ENCODE measurements around the gene PHLDA1. TPM values are rescaled to one million over a fixed set of nuclear protein-coding genes. Genes with fewer than 3 reads are reported as not detected.

The PHLDA1 gene
- total and polyA plus RNA-seq, 9 of the 15 experiments (the other 6 are each of a cell fraction or from before 2014, with no cell fraction given) = 0.15 to 2.9 (median 0.54) TPM

GRCh38 chr12:76037130-76038103, 5.8 kb upstream of the PHLDA1 start:
- ChIA-PET POLR2A (interaction anchor here (0.7 to 1.1 kb wide), 3 partner anchors 11 to 312 kb away, joined by 3 read pairs; no protein-coding TSS in a partner anchor), CTCF (ENCODE audit: low intra/inter-chr PET ratio) (interaction anchor here (0.5 to 2.2 kb wide), 2 partner anchors 103 to 510 kb away, joined by 3 to 14 read pairs; no protein-coding TSS in a partner anchor)
- Histone ChIP-seq H3K79me2 (ENCODE audit: control insufficient read depth, insufficient read depth, low read length) (no peaks in the 10 kb centered on the region), H3K9me1 (ENCODE audit: control insufficient read depth, insufficient read depth, low read length) (no peaks in the 10 kb centered on the region), H3K9ac (ENCODE audit: insufficient read depth in 1 of 2, low read depth in 2 of 2, low read length in 2 of 2) (no peak overlapping the region), H3K27me3 (ENCODE audit: control insufficient read depth in 2 of 2, insufficient read depth in 2 of 2, low read length in 2 of 2) (no peaks in the 10 kb centered on the region), H3K9me3 (replicated peaks; ENCODE audit: control insufficient read depth, insufficient read depth, low read depth, low read length) (no peaks in the 10 kb centered on the region), H3K4me1 (replicated peaks in 1 of 2; ENCODE audit: control insufficient read depth in 2 of 2, insufficient read depth in 2 of 2, low read length in 2 of 2) (peaks cover 12 to 35% of the 10 kb centered on the region in 2 experiments; a peak in 4 of 5 replicates), H3K4me2 (ENCODE audit: insufficient read depth, low read length) (no peak overlapping the region), H2AFZ (ENCODE audit: low read depth, low read length) (0 out of 2 replicates have a peak overlapping the region, but pooled peaks have one; percentile 43), H3K36me3 (ENCODE audit: control insufficient read depth, insufficient read depth, low read length) (no peaks in the 10 kb centered on the region), H3K4me3 (no peak overlapping the region), H3K27ac (ENCODE audit: extremely low read depth, low read depth, low read length) (no peak overlapping the region), H4K20me1 (replicated peaks; ENCODE audit: control insufficient read depth, insufficient read depth, low read length) (no peaks in the 10 kb centered on the region)
- FAIRE-seq = peak; percentile 91
- intact Hi-C loops (cut with micrococcal nuclease) (loop anchor here (1.0 to 10.0 kb wide), 2 partner anchors 417 to 510 kb away; no protein-coding TSS in a partner anchor), in situ Hi-C loops (cut with MboI) (loop anchor here (25.0 kb wide), 1 partner anchor 700 kb away; the partner anchor contains the start of genes CAPS2 and GLIPR1L1)
- 18% methylated on average over 13 of the region's 13 CpGs for WGBS (ENCODE audit: insufficient coverage, low coverage, missing lambda C conversion rate)
- BruUV-seq (replicated peaks) = no TSS peak
- peak; percentile 58 to 80 (median 62) for DNase-seq (ENCODE audit: extremely low read depth in 1 of 4, low spot score in 3 of 4)
- ATAC-seq = peak; percentile 77
- TF ChIP-seq DDX20 (tag; IDR thresholded peaks at IDR 0.05; ENCODE audit: low read depth) = no peak
- TF ChIP-seq SRSF1 (IDR thresholded peaks at IDR 0.05; ENCODE audit: low read depth, low read length) = no peak
- peak; percentile 88 for TF ChIP-seq REST (IDR thresholded peaks at IDR 0.05; ENCODE audit: borderline replicate concordance)
- TF ChIP-seq REST (CRISPR knock-in tag; IDR thresholded peaks at IDR 0.05; ENCODE audit: low read depth) = no peak
- peak; percentile 58; the same call in 1 of the 2 replicates for TF ChIP-seq MBD1 (CRISPR knock-in tag; IDR thresholded peaks at IDR 0.05)
- TF ChIP-seq ZNF696 (CRISPR knock-in tag; conservative IDR thresholded peaks at IDR 0.05) = no peak
- TF ChIP-seq PKNOX1 (IDR thresholded peaks at IDR 0.05) = peak; percentile 44; the same call in 1 of the 2 replicates
- no peak for TF ChIP-seq ZNF23 (CRISPR knock-in tag; IDR thresholded peaks at IDR 0.05)
- 0 out of 2 replicates have a peak, but pooled peaks have one; percentile 15 for TF ChIP-seq PML (IDR thresholded peaks at IDR 0.05; ENCODE audit: low read length)

Data from K562 (cell line).